ENCODE measurements around the gene HOXB1.

HOXB1 gene

DNA sequence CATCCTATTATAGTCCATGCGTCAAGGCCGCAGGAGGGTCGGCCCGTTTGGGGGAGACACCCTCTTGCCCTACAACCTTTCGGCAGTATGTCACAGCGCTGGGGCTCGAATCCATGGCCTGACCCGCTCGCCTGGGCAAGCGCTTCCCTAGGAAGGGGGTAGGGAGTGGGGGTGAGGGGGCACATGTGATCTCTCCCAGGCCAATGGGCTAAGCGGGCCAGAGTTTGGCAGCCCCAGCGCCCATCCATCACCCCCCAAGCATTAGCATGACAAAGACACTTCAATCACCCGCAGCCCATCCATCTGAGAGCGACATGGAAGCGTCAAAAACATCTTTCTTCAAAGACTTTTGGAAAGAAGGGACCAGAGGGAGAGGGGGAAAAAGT is at the start of gene HOXB1:
TSS of gene HOXB1 (minus strand) at position 125 of the 386 bp plus-strand sequence. CDS start at position 18, 107 bp downstream.
- DNase-seq (ENCODE audit: low read depth), result no peak

DNA sequence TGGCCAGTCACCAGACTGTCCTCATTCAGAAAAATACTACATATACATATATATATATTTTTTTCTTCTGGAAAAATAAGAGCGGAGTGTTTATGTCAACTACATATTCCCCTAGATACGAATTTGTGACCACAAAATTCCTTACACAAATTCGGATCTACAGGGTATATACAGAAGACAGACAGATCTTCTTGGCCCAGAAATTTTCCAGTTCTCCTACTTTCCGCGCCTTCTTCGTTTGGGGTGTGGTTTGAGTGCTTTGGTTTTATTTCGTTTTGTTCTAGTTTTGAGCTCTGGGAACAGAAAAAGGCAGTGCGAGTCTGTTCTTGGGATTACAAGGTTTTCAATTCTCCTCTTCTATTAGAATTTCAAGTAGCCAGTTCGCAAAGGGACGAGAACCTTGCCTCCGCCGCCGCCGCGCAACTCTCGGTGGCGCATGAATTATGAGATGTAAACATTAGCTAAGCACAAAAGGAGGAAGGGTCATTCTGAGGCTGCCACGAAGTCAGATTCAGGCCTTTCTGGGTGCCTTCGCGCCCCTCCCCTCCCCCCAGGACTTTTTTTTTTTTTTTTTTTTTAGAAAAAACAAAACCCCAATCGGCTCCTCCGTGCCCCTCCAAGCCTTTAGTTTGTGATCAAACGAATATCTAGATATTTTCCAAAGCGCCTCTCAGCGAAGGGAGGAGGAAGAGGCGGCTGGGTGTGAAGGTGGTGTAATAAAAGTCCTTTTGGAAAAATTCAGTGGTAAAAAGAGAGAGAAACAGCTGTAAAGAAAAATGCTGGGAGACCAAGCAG is 49.1 kb upstream of the HOXB1 start:
- no peak for DNase-seq (ENCODE audit: low read depth)

DNA sequence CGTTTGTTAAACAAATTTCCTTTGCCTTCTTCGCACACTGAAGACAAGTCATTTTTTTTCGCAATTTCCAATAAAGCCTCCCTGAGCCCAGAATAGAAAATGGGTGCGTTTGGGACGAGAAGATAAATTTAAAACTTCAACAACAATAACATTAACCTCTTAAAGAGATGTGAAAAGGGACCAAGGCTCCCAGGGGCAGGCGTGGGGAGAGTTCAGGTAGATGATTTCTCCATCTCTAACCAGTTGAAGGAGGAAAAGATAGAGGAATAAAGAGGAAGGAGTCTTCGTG is 48.6 kb upstream of the HOXB1 start:
- DNase-seq (ENCODE audit: low read depth), result no peak

DNA sequence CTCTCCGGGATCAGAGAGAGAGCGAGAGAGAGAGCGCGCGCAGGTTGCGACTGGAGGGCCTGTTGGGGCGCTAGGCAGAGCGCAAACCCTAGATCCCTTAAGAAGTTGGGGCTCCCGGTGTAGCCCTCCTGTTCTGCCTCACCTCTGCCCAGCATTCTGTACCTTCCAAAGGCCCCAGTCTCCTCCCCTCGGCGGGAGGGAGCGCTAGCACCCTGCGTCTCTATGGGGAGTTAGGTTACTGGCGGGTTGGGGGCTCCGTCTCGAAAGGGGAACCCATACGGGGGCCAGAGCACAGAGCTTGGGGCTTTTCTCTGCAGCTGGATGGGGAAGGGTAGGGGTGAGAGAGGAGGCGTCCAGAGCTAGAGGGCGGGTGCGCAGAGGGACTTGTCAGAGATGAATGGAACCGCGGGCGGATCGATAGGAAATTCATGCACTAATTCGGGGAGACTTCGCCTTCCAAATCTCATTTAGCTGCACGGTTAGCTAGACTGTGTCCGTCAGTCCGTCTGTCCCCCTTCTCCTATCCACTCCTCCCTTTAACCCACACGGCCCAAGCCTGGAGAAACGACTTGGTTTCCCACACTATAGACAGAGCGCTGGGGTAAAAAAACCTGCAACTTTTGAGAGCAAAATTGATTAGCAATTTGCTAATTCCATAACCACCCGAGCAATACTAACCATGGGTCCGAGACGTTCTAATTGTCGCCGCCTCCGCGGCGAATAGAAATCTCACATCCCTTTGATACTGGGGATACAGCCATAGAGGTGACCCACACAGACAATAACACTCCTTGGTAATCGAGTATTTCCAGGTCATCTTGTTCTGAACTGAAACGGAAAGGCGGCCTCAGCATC is 48.0 kb upstream of the HOXB1 start:
- no peak for DNase-seq (ENCODE audit: low read depth)

DNA sequence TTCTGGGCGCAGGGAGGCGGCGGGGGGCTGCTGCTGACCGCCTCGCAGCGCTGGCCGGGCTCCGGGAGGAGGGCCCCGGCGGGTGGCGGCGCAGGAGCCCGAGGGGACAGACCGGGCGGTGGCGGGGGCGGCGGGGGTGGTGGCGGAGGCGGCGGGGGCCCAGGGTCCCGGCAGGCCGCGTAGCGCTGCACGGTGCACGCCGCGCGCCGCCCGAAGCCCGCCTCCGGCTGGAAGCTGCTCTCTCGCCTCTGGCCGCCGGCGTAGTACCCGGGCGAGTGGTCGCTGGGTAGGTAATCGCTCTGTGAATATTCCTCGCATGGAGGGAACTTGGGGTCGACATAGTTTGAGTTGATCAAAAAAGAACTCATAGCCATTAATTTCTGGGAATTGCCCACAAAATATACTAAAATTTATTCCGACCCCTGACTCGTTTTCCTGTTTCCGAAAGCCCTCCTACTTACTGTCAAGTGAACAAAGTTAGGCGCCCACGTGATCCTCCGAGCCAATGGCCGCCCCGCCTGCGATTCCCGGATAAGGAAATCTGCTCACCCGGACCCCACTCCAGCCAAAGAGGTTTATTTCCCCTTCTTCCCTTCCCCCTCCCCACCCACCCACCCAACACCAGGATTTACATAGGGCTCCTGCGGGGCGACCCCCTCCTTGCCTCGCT is 47.3 kb upstream of the HOXB1 start, which contains the start of gene HOXB4:
TSS of gene HOXB4 (minus strand) at position 405 of the 670 bp plus-strand sequence. CDS start at position 374, 31 bp downstream.
- no peak for DNase-seq (ENCODE audit: low read depth)

DNA sequence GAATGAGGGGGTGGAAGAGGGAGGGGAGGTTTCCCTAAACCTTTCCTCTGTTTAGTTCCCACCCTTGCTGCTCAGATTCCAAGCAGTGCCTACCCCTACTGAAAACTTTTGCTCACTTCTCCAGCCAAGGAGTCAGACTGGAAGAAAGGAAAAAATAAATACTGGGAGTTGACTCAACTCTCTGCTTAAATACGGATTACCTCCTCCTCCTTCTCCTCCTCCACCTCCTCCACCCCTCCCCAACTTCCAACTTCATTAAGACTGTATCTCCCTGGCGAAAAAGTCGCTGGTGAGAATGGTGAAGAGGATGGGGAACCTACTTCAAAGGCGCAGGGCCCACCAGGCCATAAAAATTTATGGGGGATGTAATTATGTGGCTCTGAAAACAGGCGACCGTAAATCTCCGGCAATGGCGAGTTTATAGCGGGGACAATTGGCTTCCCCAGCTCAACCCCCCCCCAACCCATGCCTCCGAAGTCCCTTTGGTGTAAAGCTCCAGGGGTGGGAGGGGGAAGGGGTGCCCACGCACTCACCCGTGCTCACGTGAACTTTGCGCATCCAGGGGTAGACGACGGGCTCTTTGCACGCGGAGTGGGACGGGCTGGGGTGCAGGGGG is 46.6 kb upstream of the HOXB1 start:
- DNase-seq (ENCODE audit: low read depth), result no peak

DNA sequence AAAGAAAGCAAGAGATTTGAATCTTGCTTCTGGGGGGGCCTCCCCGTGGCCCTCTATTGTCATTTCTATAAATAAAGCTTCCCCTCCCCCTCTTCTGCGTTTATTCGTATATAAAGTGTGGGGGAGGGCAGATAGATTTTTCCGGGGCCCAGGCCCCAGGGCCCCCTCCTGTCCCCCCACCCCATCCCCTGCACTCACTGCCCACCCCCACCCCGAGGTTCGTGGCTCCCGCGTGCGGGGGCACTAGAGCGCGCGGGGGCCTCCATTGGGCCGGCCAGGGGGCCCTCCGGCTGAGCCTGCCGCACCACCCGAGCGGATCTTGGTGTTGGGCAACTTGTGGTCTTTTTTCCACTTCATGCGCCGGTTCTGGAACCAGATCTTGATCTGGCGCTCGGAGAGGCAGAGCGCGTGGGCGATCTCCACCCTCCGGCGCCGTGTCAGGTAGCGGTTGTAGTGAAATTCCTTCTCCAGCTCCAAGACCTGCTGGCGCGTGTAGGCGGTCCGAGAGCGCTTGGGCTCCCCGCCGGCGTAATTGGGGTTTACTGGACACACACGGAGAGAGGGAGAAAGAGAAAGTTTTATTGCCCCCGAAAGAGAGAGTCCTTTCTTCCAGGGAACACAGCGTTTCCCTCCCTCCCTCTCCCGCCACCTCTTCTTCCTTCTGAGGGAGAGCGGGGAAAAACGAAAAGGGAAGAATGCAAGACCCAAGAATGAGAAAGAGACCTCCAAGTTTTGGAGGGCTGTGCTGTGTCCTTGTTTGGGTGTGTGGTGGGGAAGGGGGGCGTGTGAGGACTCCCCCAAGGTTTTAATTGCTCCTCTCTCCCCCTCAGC is 45.9 kb upstream of the HOXB1 start:
- DNase-seq (ENCODE audit: low read depth), result no peak

DNA sequence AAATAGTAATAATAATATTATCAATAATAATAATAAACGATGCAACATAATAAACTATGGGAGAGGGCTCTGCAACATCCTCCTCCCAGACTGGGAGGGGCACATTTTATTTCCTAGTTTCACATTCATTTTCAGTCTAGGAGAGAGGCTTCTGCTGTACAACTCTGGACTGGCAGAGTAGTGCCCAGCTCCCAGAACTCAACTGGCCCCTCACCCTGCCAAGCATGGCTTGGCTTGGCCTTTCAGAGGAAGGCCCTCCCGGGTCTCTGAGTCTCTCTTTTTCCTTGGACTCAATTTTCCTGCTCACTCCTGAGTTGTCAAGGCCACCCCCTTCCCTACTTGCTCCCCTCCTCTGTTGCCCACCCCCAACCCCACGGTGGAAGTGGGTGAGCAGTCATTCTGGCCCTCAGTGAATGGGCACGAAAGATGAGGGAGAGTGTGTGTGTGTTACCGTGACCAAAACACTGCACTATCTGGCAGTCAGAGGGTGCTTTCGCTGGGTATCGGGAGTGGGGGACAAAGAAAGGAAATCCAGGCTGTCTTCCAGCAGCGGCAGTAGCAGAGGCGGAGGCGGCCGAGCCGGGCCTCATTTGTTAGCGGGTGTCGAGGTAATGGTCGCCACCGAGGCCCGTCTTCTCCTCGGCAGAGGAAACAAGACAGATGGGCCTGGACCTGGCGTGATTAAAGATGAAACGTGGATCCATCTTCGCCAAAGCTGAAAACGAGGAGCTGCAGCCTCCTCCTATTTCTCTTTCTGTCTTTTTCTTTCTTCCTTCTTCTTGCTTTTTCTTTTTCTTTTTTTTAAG is 45.1 kb upstream of the HOXB1 start:
- DNase-seq (ENCODE audit: low read depth), result no peak

DNA sequence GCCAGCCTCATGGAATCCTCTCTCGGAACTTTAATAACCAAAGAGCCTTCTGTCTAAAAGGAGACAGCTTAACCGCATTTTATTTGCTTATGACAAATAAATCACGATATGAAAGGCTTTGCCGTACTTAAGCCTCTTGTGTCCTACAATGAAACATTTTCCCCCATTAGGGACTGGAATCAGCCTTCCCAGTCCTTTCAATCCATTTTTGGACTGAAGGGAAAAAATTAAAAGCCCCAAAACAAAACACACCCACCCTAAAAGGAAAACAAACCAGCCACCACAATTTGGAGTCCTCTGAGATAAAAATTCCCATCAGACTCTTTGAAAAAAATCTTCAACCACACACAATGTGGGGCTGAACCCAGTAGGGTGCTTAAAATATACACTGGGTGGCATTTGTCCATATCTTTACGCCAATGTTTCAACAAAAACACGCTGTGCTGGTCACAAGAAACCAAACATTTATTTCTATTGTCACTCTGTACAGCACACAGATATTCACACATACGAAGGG is 44.3 kb upstream of the HOXB1 start:
- no peak for DNase-seq (ENCODE audit: low read depth)

DNA sequence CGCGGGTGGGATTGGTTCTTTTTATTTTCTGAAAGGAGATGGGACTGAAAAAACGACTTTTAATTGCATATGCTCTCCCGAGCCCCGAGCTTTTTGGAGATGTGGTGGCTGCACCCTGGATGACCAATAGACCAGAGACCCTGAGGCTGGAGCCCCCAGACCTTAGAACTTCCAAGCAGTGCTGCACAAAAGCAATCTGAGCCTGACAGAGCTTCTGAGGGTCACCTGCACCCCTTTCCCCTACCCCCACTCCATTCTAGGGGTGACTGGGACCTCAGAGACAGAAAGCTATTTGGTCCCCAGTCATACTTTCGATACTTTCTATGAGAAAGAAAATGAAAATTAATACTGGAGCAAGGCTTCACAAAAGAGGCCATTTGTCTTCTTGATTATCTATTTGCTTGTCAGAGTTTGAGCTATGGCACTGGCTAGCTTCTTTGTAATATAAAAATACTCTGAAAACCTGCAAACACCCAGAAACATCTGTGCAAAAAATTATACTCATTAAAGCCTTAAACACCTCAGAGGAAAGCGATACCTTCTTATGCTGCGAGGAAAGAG is 43.8 kb upstream of the HOXB1 start:
- DNase-seq (ENCODE audit: low read depth), result no peak

DNA sequence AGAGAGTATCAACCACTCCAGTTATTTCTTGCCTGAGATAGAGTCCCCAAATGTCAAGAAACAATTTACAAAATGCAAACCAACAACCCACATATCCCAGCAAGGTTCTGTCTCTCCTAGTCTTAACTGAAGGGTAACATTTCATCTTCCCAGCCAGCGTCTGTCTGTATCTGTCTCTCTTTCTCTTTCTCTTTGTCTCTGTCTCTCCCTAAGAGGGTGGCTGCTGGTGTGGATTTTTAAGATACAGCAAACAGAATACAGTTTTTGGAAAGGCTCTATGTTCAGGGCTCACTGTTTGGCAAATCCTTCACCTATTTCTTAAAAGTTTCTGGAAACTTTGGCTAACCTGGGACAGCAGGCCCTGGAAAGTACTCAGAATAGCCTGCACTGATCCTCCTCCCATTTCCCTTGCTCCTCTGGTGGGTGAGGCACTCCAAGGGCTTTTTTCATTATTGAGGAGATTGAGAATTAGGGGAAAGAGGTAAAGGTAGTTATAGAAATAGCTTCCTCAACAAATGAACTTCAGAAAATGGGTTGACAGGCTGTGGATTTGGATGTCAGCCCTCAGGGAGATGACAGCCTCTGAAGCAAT is 41.1 kb upstream of the HOXB1 start:
- no peak for DNase-seq (ENCODE audit: low read depth)

DNA sequence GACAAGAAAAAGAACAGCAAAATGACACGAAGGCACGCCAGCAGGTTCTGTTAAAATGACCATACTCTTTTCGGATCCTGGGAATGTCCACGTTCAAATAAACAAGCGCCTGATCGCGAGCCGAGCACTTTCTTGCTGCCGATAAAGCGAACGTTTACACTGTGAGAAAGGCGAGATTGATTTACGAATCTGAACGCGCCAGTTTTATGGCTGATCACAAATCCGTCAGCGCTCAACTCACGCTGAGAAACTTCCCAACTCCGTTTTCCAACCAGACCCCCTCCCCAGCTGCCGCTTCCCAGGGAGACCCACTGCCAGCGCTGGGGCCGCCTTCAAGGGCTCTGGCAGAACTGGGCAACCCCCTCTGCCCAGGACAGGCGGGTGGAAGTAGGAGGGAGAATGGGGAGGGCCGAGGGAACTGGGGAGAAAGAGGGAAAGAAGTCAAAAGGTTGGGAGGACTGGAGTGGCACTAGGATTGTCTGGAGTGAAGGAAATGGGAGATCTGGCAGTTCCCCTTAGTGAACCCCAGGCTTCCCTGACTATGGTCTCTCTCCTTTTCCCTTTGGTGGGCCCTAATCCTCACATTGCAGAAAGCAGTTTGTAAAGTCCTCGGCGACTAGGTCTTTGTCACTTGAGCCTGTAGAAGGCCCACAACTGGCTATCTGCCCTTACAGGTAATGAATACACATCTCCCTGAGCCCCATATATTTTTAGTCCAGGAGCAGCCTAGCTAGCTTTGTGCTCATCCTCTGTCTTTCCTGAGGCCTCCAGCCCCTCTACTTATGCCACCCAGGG is 40.4 kb upstream of the HOXB1 start:
- no peak for DNase-seq (ENCODE audit: low read depth)

DNA sequence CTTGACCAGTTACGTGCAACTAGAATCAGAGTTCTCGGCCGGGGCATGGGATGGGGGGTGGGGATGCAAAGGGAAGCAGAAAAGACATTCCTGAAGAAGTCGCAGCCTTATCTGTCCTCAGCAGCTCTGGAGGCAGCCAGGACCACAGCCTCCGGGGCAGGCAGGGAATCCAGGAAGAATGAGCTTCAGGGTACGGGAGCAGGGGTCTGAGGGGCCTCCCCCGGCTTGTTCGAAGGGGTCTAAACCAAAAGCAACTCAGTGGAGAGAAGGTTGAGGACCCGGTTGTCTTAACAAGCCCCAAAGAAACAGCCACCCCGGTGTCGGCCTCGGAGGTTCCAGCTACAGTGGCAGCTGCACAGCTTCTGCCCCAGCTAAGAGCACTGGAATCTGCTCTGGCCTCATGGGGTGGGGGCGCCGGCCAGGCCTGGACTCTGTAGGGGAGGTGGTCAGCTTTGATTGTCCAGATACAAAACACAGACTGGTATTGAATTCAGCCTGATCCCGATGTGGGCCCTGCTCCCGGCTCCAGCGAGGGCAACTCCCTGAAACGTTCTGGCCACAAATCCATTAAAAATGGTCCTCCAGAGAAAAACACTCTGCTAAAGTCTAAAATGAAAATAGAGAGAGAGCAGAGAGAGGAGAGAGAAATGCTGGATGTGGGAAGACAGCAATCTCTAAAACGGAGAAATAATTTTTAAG is 39.7 kb upstream of the HOXB1 start:
- no peak for DNase-seq (ENCODE audit: low read depth)

DNA sequence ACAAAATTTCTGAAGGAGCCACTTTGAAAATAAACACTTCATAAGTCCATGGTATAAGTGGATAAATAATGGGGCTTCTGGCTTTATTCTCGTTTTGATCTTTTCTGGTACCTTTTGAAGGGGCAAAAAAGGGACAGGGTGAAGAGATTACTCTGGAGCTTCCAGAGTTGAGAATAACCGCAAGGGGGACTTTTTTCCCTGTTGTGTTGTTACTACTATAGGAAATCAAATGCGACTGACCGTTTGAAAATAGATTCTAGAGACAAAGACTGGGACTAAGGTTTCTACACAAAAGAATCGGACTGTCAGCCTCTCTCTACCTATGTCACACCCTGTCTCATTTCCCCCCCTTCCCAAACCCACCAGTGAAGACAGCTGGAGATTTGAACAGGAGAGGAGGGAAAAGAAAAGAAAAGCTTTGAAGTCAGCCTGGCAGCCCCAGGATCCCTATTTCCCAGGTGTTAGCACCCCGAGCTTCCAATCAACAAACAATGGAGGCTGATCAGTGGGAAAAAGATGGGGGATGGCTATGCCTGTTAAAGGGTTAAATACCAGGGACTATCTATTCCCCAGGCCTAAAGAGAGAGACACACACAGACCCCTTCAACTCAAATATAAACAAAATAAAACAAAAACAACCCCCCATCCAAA is 39.0 kb upstream of the HOXB1 start:
- no peak for DNase-seq (ENCODE audit: low read depth)

DNA sequence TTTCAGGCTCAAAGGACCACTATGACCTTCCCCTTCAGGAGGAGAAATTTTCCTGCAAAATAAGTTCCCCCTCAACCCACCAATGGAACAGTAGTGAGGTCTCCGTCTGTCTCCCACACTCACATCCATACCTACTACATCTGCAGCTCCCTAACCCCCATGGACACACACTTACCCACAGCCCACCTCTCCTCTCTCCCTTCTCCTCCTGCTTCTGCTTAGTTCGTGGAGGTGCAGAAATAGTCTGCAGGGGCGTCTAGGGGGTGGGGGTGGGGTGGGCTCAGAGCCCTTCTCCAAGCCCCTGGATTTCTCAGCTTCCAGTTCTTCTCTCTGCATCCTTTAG is 38.4 kb upstream of the HOXB1 start:
- no peak for DNase-seq (ENCODE audit: low read depth)

DNA sequence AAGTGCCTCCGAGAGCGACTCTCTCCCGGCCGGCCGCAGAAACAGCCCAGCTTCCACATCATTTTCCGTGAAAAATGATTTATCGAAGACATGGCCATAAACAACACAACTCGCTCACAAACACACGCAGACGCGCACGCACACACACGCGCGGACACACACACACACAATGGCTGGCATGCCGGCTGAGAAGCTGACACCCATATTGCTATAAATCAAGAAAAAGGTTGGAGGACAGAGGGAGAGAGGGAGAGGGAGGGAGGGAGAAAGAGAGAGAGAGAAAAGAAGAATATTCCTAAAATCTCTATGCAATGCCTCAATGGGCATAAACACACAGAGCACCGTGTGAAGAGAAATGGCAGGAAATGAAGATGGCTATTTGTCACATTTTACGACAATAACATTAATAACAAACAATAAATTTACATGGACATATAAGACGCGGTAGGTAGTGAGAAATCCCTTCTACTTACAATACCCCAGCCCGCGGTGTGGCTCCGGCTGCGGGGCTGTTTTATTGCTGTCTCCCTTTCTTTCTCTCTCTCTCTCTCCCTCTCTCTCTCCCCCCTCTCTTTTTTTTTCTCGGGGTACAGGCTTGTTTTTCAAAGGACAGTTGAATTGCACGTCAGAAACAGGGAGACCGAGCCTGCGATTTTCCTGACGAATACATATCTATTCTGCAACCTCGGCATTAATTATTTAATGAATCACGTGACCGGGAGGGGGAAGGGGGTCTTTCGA is 37.9 kb upstream of the HOXB1 start:
- no peak for DNase-seq (ENCODE audit: low read depth)

Data from stromal cell of bone marrow (primary cell).